Common myeloid progenitor, CD34-positive (primary cell): ENCODE measurements around the gene C1QTNF1.

Experiments
- CTCF ChIA-PET: fragments of 350-600 bp; sonication (Branson Sonifier 250); formaldehyde crosslinking; loops from one replicate; lab custom pipeline; 2021; ENCODE audit warnings: antibody characterized with exemption; lab: Charles Lee
- POLR2A ChIA-PET: fragments of 350-600 bp; sonication (Branson Sonifier 250); formaldehyde crosslinking; loops from one replicate; lab custom pipeline; 2021; ENCODE audit warnings: antibody characterized with exemption; lab: Charles Lee
- DNase-seq, 3 donors: peaks; one replicate each; pipeline versions ENCODE4 v3.0.0 to v3.0.0-alpha.2; 2013
- H3K27ac ChIP-seq, 2 experiments: 1 replicate in 1 of 2; 2 replicates in 1 of 2; pipeline ENCODE4 v1.7.0; 2013; ENCODE audit warnings: inconsistent platforms in 2 of 2, low read length in 2 of 2, mild to moderate bottlenecking in 2 of 2, low read depth in 1 of 2, moderate library complexity in 1 of 2; ENCODE audit not compliant: severe bottlenecking in 2 of 2, insufficient read depth in 1 of 2, poor library complexity in 1 of 2
- H3K27me3 ChIP-seq, 5 experiments: replicated peaks in 2 of 5; 1 replicate in 3 of 5; 2 replicates in 2 of 5; pipeline versions ENCODE4 v1.6.1 to v1.7.0; 2013; ENCODE audit warnings: low read length in 4 of 5, mild to moderate bottlenecking in 2 of 5, moderate library complexity in 2 of 5, inconsistent platforms in 1 of 5; ENCODE audit not compliant: insufficient read depth in 5 of 5, control insufficient read depth in 4 of 5
- H3K36me3 ChIP-seq, 4 experiments: 1 replicate in 2 of 4; 2 replicates in 2 of 4; pipeline versions ENCODE4 v1.6.1 to v1.7.0; 2013; ENCODE audit warnings: low read length in 3 of 4, control low read depth in 1 of 4, mild to moderate bottlenecking in 1 of 4; ENCODE audit not compliant: control insufficient read depth in 4 of 4, insufficient read depth in 4 of 4
- H3K4me1 ChIP-seq, 4 experiments: 1 replicate in 3 of 4; 2 replicates in 1 of 4; pipeline versions ENCODE4 v1.6.1 to v1.7.1; 2013; ENCODE audit warnings: low read length in 3 of 4, mild to moderate bottlenecking in 3 of 4, control low read depth in 1 of 4, inconsistent platforms in 1 of 4, moderate library complexity in 1 of 4; ENCODE audit not compliant: control insufficient read depth in 4 of 4, insufficient read depth in 4 of 4; ENCODE audit errors: control extremely low read depth in 1 of 4
- H3K4me3 ChIP-seq, 7 experiments: 1 replicate in 4 of 7; 2 replicates in 3 of 7; pipeline versions ENCODE4 v1.5.1 to v1.7.0; 2013; ENCODE audit warnings: mild to moderate bottlenecking in 7 of 7, low read length in 6 of 7, moderate library complexity in 6 of 7, inconsistent platforms in 2 of 7, low read depth in 2 of 7, control low read depth in 1 of 7; ENCODE audit not compliant: insufficient read depth in 4 of 7, control insufficient read depth in 1 of 7; ENCODE audit errors: extremely low read depth in 1 of 7
- H3K9me3 ChIP-seq, 5 experiments: 1 replicate in 4 of 5; 2 replicates in 1 of 5; pipeline versions ENCODE4 v1.6.1 to v1.7.1; 2013; ENCODE audit warnings: low read length in 4 of 5, mild to moderate bottlenecking in 2 of 5, inconsistent platforms in 1 of 5, low read depth in 1 of 5, moderate library complexity in 1 of 5; ENCODE audit not compliant: control insufficient read depth in 4 of 5, insufficient read depth in 2 of 5; ENCODE audit errors: control extremely low read depth in 1 of 5
- WGBS: methylation state at CpG from one replicate; pipeline ENCODE4 v1.1.5; 2013; ENCODE audit not compliant: insufficient coverage; 5-methylcytosine and 5-hydroxymethylcytosine counted together

The C1QTNF1 gene

GRCh38 chr17:79062691-79063090 is 38.7 kb downstream of the C1QTNF1 start:
- 90% methylated on average over 6 of the region's 7 CpGs for WGBS
- H3K4me3 ChIP-seq: no peak overlapping the region
- CTCF ChIA-PET: interaction anchor here (0.6 to 5.3 kb wide), 4 partner anchors 14 to 25 kb away, joined by 3 to 23 read pairs (median 6); no protein-coding TSS in a partner anchor
- no peaks in the 10 kb centered on the region for H3K36me3 ChIP-seq
- POLR2A ChIA-PET: no interaction called here
- DNase-seq: no peak
- H3K27me3 ChIP-seq: no peaks in the 10 kb centered on the region
- H3K9me3 ChIP-seq: peaks cover 0 to 2% (median 0%) of the 10 kb centered on the region in 5 experiments
- peaks cover 0 to 20% (median 10%) of the 10 kb centered on the region in 4 experiments for H3K4me1 ChIP-seq
- H3K27ac ChIP-seq: no peak overlapping the region

- WGBS: 96% methylated on average over 4 of the region's 4 CpGs
- Histone ChIP-seq H3K9me3 (no peaks in the 10 kb centered on the region), H3K27me3 (no peaks in the 10 kb centered on the region), H3K27ac (no peak overlapping the region), H3K4me3 (no peak overlapping the region), H3K36me3 (no peaks in the 10 kb centered on the region), H3K4me1 (peaks cover 0 to 6% (median 2%) of the 10 kb centered on the region in 4 experiments)
- ChIA-PET CTCF (interaction anchor here (0.9 to 5.3 kb wide), 5 partner anchors 16 to 337 kb away, joined by 4 to 23 read pairs (median 6); no protein-coding TSS in a partner anchor), POLR2A (no interaction called here)
- no peak for DNase-seq
These were observed 40.1 kb downstream of the C1QTNF1 start for GRCh38 chr17:79064026-79064425.

GRCh38 chr17:79065105-79065670 is 41.2 kb downstream of the C1QTNF1 start:
- Histone ChIP-seq H3K36me3 (no peaks in the 10 kb centered on the region), H3K4me1 (peaks cover 0 to 1% (median 0%) of the 10 kb centered on the region in 4 experiments), H3K9me3 (no peaks in the 10 kb centered on the region), H3K4me3 (no peak overlapping the region), H3K27ac (no peak overlapping the region), H3K27me3 (no peaks in the 10 kb centered on the region)
- ChIA-PET CTCF (interaction anchor here (0.9 to 5.3 kb wide), 9 partner anchors 9 to 336 kb away, joined by 3 to 23 read pairs (median 5); partner anchors contain the start of gene ENGASE), POLR2A (no interaction called here)
- peak; percentile 57 to 78 (median 71) for DNase-seq
- 43% methylated on average over 7 of the region's 10 CpGs for WGBS

- Histone ChIP-seq H3K4me3 (no peak overlapping the region), H3K9me3 (no peaks in the 10 kb centered on the region), H3K4me1 (peaks cover 0 to 1% (median 0%) of the 10 kb centered on the region in 4 experiments), H3K36me3 (no peaks in the 10 kb centered on the region), H3K27me3 (no peaks in the 10 kb centered on the region), H3K27ac (no peak overlapping the region)
- ChIA-PET CTCF (interaction anchor here (1.0 to 1.7 kb wide), 5 partner anchors 11 to 326 kb away, joined by 3 to 6 read pairs (median 4); no protein-coding TSS in a partner anchor), POLR2A (no interaction called here)
- no peak for DNase-seq
- WGBS: 100% methylated on average over 3 of the region's 6 CpGs
These were observed 43.0 kb downstream of the C1QTNF1 start for GRCh38 chr17:79066963-79067362.

GRCh38 chr17:79070266-79070880 is 46.4 kb downstream of the C1QTNF1 start:
- ChIA-PET POLR2A (no interaction called here), CTCF (interaction anchor here (0.9 to 1.3 kb wide), 2 partner anchors 9 to 17 kb away, joined by 3 to 4 read pairs; no protein-coding TSS in a partner anchor)
- no peaks in the 10 kb centered on the region for H3K27me3 ChIP-seq
- no peaks in the 10 kb centered on the region for H3K9me3 ChIP-seq
- H3K27ac ChIP-seq: no peak overlapping the region
- no peaks in the 10 kb centered on the region for H3K36me3 ChIP-seq
- H3K4me1 ChIP-seq: peaks cover 0 to 8% (median 7%) of the 10 kb centered on the region in 4 experiments
- H3K4me3 ChIP-seq: no peak overlapping the region
- no peak for DNase-seq
- WGBS: 95% methylated on average over 6 of the region's 9 CpGs

GRCh38 chr17:79071161-79071740 is 47.3 kb downstream of the C1QTNF1 start:
- H3K27me3 ChIP-seq: no peaks in the 10 kb centered on the region
- H3K4me3 ChIP-seq: no peak overlapping the region
- ChIA-PET CTCF (interaction anchor here (0.8 to 1.3 kb wide), 5 partner anchors 11 to 321 kb away, joined by 3 to 5 read pairs (median 3); no protein-coding TSS in a partner anchor), POLR2A (no interaction called here)
- H3K36me3 ChIP-seq: no peaks in the 10 kb centered on the region
- H3K27ac ChIP-seq: no peak overlapping the region
- H3K9me3 ChIP-seq: no peaks in the 10 kb centered on the region
- peaks cover 5 to 17% (median 14%) of the 10 kb centered on the region in 4 experiments for H3K4me1 ChIP-seq
- 98% methylated on average over 6 of the region's 6 CpGs for WGBS
- no peak for DNase-seq
